ENCODE data around the gene RECK. TPM values are rescaled to one million over a fixed set of nuclear protein-coding genes. Genes with fewer than 3 reads are reported as not detected.
A peak's percentile ranks its signal among the peaks of the same experiment; 100 is the strongest.

RECK gene
- total and polyA plus RNA-seq, 2 experiments from 2014 or later: 127 to 165 TPM

- H3K79me2 ChIP-seq (ENCODE audit: insufficient read depth): peaks cover 40% of the 10 kb centered on the region
- H3K9me2 ChIP-seq (ENCODE audit: insufficient read depth): no peaks in the 10 kb centered on the region
- WGBS, 2 experiments (ENCODE audit: low coverage in 1 of 2, low lambda C conversion rate in 2 of 2, missing lambda C conversion rate in 2 of 2): 0 to 3% methylated on average over 23 to 33 of the region's 40 CpGs
- H2AFZ ChIP-seq: peak overlapping the region; percentile 89
- TF ChIP-seq EZH2phosphoT487 (IDR thresholded peaks at IDR 0.05; ENCODE audit: insufficient read depth, low read depth) (no peak), EZH2 (IDR thresholded peaks at IDR 0.05; ENCODE audit: insufficient read depth, poor library complexity, severe bottlenecking) (no peak)
- no peaks in the 10 kb centered on the region for H3K36me3 ChIP-seq (ENCODE audit: low read depth)
- peak overlapping the region; percentile 80 for H3K4me3 ChIP-seq
- 0 out of 2 replicates have a peak, but pooled peaks cover 6% of the 10 kb centered on the region for H3K4me1 ChIP-seq (ENCODE audit: insufficient read depth)
- DNase-seq: peak; percentile 47
- H4K20me1 ChIP-seq (ENCODE audit: insufficient read depth): no peaks in the 10 kb centered on the region
- no peaks in the 10 kb centered on the region for H3K9me3 ChIP-seq (ENCODE audit: low read depth)
- H3K4me2 ChIP-seq (ENCODE audit: unreplicated experiment): peak overlapping the region; percentile 83
- H3K27me3 ChIP-seq (replicated peaks; ENCODE audit: insufficient read depth): no peaks in the 10 kb centered on the region
- peak overlapping the region; percentile 73 for H3K9ac ChIP-seq
- in situ Hi-C loops (cut with MboI): no loop called here
- no peak overlapping the region for H3K27ac ChIP-seq
- peaks cover 2% of the 10 kb centered on the region; the same call in 1 of the 2 replicates for H3F3A ChIP-seq (ENCODE audit: insufficient read depth)
Observed at GRCh38 chr9:36136894-36137391, 100.2 kb downstream of the RECK start.

DNA sequence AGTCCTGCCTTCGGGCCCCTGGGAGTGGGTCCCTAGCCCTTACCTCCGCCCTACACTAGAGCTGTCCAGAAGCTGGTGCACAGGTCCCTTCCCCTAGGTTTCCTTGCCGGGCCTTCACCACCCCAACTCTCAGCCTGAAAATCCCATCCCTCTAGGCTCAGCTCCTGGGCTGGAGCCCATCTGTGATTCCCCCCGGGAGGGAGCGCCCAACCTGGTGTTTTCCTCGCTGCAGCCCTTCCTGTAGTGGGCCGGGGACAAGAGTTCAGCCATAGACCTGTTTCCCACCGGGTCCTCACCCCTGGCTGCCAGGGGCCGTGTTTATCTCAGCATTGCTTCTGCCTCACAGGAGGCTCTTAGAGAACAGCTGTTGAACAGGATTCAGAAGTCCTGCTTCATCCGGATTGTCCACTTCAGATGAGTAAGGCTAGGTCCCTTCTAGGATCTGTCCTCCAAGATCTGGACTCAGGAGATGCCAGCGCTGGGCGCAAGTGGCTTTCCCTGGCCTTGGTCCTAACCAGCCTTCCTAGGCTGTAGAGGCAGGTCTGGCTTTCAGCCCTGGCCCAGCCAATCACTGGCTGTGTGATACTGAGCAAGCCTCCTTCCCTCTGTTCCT, 100.8 kb downstream of the RECK start:
- Histone ChIP-seq H3K79me2 (ENCODE audit: insufficient read depth) (peaks cover 45% of the 10 kb centered on the region), H3K4me2 (ENCODE audit: unreplicated experiment) (peak overlapping the region; percentile 83), H2AFZ (peak overlapping the region; percentile 89), H3K9me2 (ENCODE audit: insufficient read depth) (no peaks in the 10 kb centered on the region), H4K20me1 (ENCODE audit: insufficient read depth) (no peaks in the 10 kb centered on the region), H3K4me1 (ENCODE audit: insufficient read depth) (0 out of 2 replicates have a peak, but pooled peaks cover 6% of the 10 kb centered on the region), H3K36me3 (ENCODE audit: low read depth) (no peaks in the 10 kb centered on the region), H3K27ac (no peak overlapping the region), H3K9ac (peak overlapping the region; percentile 73), H3K9me3 (ENCODE audit: low read depth) (no peaks in the 10 kb centered on the region), H3F3A (ENCODE audit: insufficient read depth) (no peaks in the 10 kb centered on the region), H3K4me3 (peak overlapping the region; percentile 80), H3K27me3 (replicated peaks; ENCODE audit: insufficient read depth) (no peaks in the 10 kb centered on the region)
- TF ChIP-seq EZH2phosphoT487 (IDR thresholded peaks at IDR 0.05; ENCODE audit: insufficient read depth, low read depth) (no peak), EZH2 (IDR thresholded peaks at IDR 0.05; ENCODE audit: insufficient read depth, poor library complexity, severe bottlenecking) (no peak)
- DNase-seq: peak; percentile 62
- in situ Hi-C loops (cut with MboI): no loop called here
- WGBS, 2 experiments (ENCODE audit: low coverage in 1 of 2, low lambda C conversion rate in 2 of 2, missing lambda C conversion rate in 2 of 2): 13% methylated on average over 12 of the region's 12 CpGs

DNA sequence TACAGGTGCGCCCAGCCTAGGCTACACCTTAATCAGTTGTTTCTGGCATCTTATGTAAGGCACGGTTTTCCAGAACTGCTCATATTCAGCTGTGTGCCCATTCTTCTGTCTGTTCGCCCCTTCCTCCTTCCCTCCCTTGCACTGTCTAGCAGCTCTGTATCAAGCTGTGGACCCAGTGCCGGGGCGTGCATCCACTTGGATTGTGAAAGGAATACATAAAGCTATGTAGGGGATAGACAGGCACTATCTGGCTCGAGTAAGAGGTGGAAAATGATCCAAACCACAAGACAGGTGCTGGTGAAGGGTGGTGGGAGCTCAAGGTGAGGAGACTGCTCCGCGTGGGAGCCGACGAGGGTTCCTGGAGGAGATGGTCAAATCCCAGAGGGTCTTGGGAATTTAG, 101.8 kb downstream of the RECK start:
- H3K9me3 ChIP-seq (ENCODE audit: low read depth): no peaks in the 10 kb centered on the region
- H4K20me1 ChIP-seq (ENCODE audit: insufficient read depth): no peaks in the 10 kb centered on the region
- H3K27ac ChIP-seq: no peak overlapping the region
- no peaks in the 10 kb centered on the region for H3K36me3 ChIP-seq (ENCODE audit: low read depth)
- no peaks in the 10 kb centered on the region for H3F3A ChIP-seq (ENCODE audit: insufficient read depth)
- no peak overlapping the region for H2AFZ ChIP-seq
- H3K4me2 ChIP-seq (ENCODE audit: unreplicated experiment): no peak overlapping the region
- in situ Hi-C loops (cut with MboI): no loop called here
- no peaks in the 10 kb centered on the region for H3K27me3 ChIP-seq (replicated peaks; ENCODE audit: insufficient read depth)
- H3K4me1 ChIP-seq (ENCODE audit: insufficient read depth): 0 out of 2 replicates have a peak, but pooled peaks cover 6% of the 10 kb centered on the region
- H3K9me2 ChIP-seq (ENCODE audit: insufficient read depth): no peaks in the 10 kb centered on the region
- TF ChIP-seq EZH2 (IDR thresholded peaks at IDR 0.05; ENCODE audit: insufficient read depth, poor library complexity, severe bottlenecking) (no peak), EZH2phosphoT487 (IDR thresholded peaks at IDR 0.05; ENCODE audit: insufficient read depth, low read depth) (no peak)
- H3K79me2 ChIP-seq (ENCODE audit: insufficient read depth): peaks cover 53% of the 10 kb centered on the region
- DNase-seq: no peak
- H3K4me3 ChIP-seq: no peak overlapping the region
- H3K9ac ChIP-seq: no peak overlapping the region
- WGBS, 2 experiments (ENCODE audit: low coverage in 1 of 2, low lambda C conversion rate in 2 of 2, missing lambda C conversion rate in 2 of 2): 91 to 93% methylated on average over 10 of the region's 10 CpGs

DNA sequence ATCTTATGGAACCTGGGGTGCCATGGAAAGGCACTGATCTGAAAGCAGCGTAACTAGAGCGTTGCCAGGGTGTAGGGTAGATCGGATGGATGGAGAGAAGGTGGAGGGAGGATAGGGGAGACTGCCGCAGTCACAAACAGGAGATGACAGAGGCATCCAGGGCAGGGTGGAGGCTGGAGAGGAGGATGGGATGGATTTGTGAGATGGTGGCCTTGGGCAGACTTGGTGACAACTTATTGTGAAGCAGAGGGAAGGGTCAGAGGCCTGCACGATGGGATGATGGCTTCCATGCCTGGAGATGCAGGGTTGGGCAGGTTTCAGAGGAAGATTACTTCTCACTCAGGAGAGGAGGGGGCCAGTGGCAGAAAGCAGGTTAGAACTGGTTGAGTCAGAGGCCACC, 102.2 kb downstream of the RECK start:
- Histone ChIP-seq H3F3A (ENCODE audit: insufficient read depth) (no peaks in the 10 kb centered on the region), H3K27ac (no peak overlapping the region), H3K4me3 (no peak overlapping the region), H3K4me2 (ENCODE audit: unreplicated experiment) (no peak overlapping the region), H3K79me2 (ENCODE audit: insufficient read depth) (peaks cover 53% of the 10 kb centered on the region), H3K27me3 (replicated peaks; ENCODE audit: insufficient read depth) (no peaks in the 10 kb centered on the region), H3K9me3 (ENCODE audit: low read depth) (no peaks in the 10 kb centered on the region), H2AFZ (no peak overlapping the region), H4K20me1 (ENCODE audit: insufficient read depth) (no peaks in the 10 kb centered on the region), H3K36me3 (ENCODE audit: low read depth) (no peaks in the 10 kb centered on the region), H3K9ac (no peak overlapping the region), H3K4me1 (ENCODE audit: insufficient read depth) (0 out of 2 replicates have a peak, but pooled peaks cover 6% of the 10 kb centered on the region), H3K9me2 (ENCODE audit: insufficient read depth) (no peaks in the 10 kb centered on the region)
- DNase-seq: no peak
- WGBS, 2 experiments (ENCODE audit: low coverage in 1 of 2, low lambda C conversion rate in 2 of 2, missing lambda C conversion rate in 2 of 2): 84 to 91% methylated on average over 5 of the region's 5 CpGs
- TF ChIP-seq EZH2phosphoT487 (IDR thresholded peaks at IDR 0.05; ENCODE audit: insufficient read depth, low read depth) (no peak), EZH2 (IDR thresholded peaks at IDR 0.05; ENCODE audit: insufficient read depth, poor library complexity, severe bottlenecking) (no peak)
- in situ Hi-C loops (cut with MboI): no loop called here
